ENCODE data around the gene SLC12A5.

- TF ChIP-seq CTCF (conservative IDR thresholded peaks at IDR 0.05; ENCODE audit: low read depth, low read length) (no peak), EZH2 (IDR thresholded peaks at IDR 0.05; ENCODE audit: borderline replicate concordance, low read depth, low read length, poor library complexity, severe bottlenecking) (no peak)
These were observed 20.8 kb downstream of the SLC12A5 start for GRCh38 chr20:46049815-46050214.
